ENCODE results near the gene ELOB. TPM values are rescaled to one million over a fixed set of nuclear protein-coding genes. Genes with fewer than 3 reads are reported as not detected.

The ELOB gene
- total RNA-seq, 1 experiment from 2014 or later: 175 TPM

- intact Hi-C loops (cut with micrococcal nuclease; ENCODE audit: unreplicated experiment): loop anchor here (1.0 to 5.0 kb wide), 2 partner anchors 31 to 105 kb away; partner anchors contain the start of gene PRSS22
- H3K4me3 ChIP-seq (ENCODE audit: low read depth, low read length): peak within 1 kb of the TSS; percentile 75
- ChIA-PET POLR2A (interaction anchor here (0.6 to 2.4 kb wide), 10 partner anchors 13 to 744 kb away, joined by 3 to 13 read pairs (median 6); partner anchors contain the start of genes ELOB, FLYWCH2 and KCTD5), CTCF (interaction anchor here (0.7 kb wide), 2 partner anchors 10 to 731 kb away, joined by 4 to 9 read pairs; no protein-coding TSS in a partner anchor)
- peaks cover under 1% of the 10 kb centered on the region for H3K36me3 ChIP-seq (ENCODE audit: control insufficient read depth, insufficient read depth, low read length)
- H3K36me3 Mint-ChIP-seq (ENCODE audit: insufficient read depth, unreplicated experiment): peaks cover 64% of the 10 kb centered on the region
- DNase-seq: peak; percentile 93 to 95
- peak within 1 kb of the TSS; percentile 97 for H3K27ac Mint-ChIP-seq (ENCODE audit: unreplicated experiment)
- no TSS peak for BruUV-seq (replicated peaks)
- TF ChIP-seq CTCF (IDR thresholded peaks at IDR 0.05; ENCODE audit: insufficient read depth in 1 of 2, low read depth in 1 of 2, low read length in 1 of 2, severe bottlenecking in 1 of 2, unreplicated experiment in 1 of 2): no peak
- H3K9me3 ChIP-seq: no peaks in the 10 kb centered on the region
- peak within 1 kb of the TSS; percentile 78 for H3K4me3 Mint-ChIP-seq (ENCODE audit: unreplicated experiment)
- no peaks in the 10 kb centered on the region for H3K9me3 Mint-ChIP-seq (ENCODE audit: unreplicated experiment)
- H3K4me1 ChIP-seq: peaks cover 8% of the 10 kb centered on the region; the same call in 1 of the 2 replicates
- no peaks in the 10 kb centered on the region for H3K27me3 Mint-ChIP-seq (ENCODE audit: insufficient read depth, unreplicated experiment)
- H3K27me3 ChIP-seq (replicated peaks; ENCODE audit: control insufficient read depth, insufficient read depth, low read length): no peaks in the 10 kb centered on the region
- H3K4me1 Mint-ChIP-seq (ENCODE audit: low read depth, unreplicated experiment): peaks cover 31% of the 10 kb centered on the region
These were observed 24.8 kb downstream of the ELOB start, which contains the start of gene SRRM2 for GRCh38 chr16:2752035-2752849. Gene SRRM2, plus strand, starts transcription at chr16:2752638. Its CDS starts 3,727 bp downstream, at chr16:2756365.

GRCh38 chr16:2751577-2752034 lies 25.5 kb downstream of the ELOB start:
- Mint-ChIP-seq H3K27me3 (ENCODE audit: insufficient read depth, unreplicated experiment) (no peaks in the 10 kb centered on the region), H3K36me3 (ENCODE audit: insufficient read depth, unreplicated experiment) (peaks cover 57% of the 10 kb centered on the region), H3K4me1 (ENCODE audit: low read depth, unreplicated experiment) (peaks cover 26% of the 10 kb centered on the region), H3K9me3 (ENCODE audit: unreplicated experiment) (no peaks in the 10 kb centered on the region), H3K27ac (ENCODE audit: unreplicated experiment) (peak overlapping the region; percentile 97), H3K4me3 (ENCODE audit: unreplicated experiment) (peak overlapping the region; percentile 78)
- BruUV-seq (replicated peaks): TSS peak; percentile 86
- intact Hi-C loops (cut with micrococcal nuclease; ENCODE audit: unreplicated experiment): loop anchor here (1.0 to 5.0 kb wide), 2 partner anchors 30 to 106 kb away; partner anchors contain the start of gene PRSS22
- TF ChIP-seq CTCF (IDR thresholded peaks at IDR 0.05; ENCODE audit: insufficient read depth in 1 of 2, low read depth in 1 of 2, low read length in 1 of 2, severe bottlenecking in 1 of 2, unreplicated experiment in 1 of 2): no peak
- ChIA-PET CTCF (no interaction called here), POLR2A (interaction anchor here (1.2 to 2.4 kb wide), 6 partner anchors 13 to 69 kb away, joined by 3 to 13 read pairs (median 6); partner anchors contain the start of genes ELOB and KCTD5)
- DNase-seq: peak; percentile 87 to 88
- Histone ChIP-seq H3K27me3 (replicated peaks; ENCODE audit: control insufficient read depth, insufficient read depth, low read length) (no peaks in the 10 kb centered on the region), H3K4me3 (ENCODE audit: low read depth, low read length) (peak overlapping the region; percentile 75), H3K9me3 (no peaks in the 10 kb centered on the region), H3K4me1 (peaks cover 8% of the 10 kb centered on the region; the same call in 1 of the 2 replicates), H3K36me3 (ENCODE audit: control insufficient read depth, insufficient read depth, low read length) (no peaks in the 10 kb centered on the region; the same call in 1 of the 2 replicates)

GRCh38 chr16:2749936-2750335 lies 27.1 kb downstream of the ELOB start:
- H3K4me1 ChIP-seq: peaks cover 7% of the 10 kb centered on the region; the same call in 1 of the 2 replicates
- no peaks in the 10 kb centered on the region for H3K27me3 ChIP-seq (replicated peaks; ENCODE audit: control insufficient read depth, insufficient read depth, low read length)
- ChIA-PET POLR2A (no interaction called here), CTCF (no interaction called here)
- Mint-ChIP-seq H3K27me3 (ENCODE audit: insufficient read depth, unreplicated experiment) (no peaks in the 10 kb centered on the region), H3K4me3 (ENCODE audit: unreplicated experiment) (peak overlapping the region; percentile 78), H3K27ac (ENCODE audit: unreplicated experiment) (peak overlapping the region; percentile 67), H3K9me3 (ENCODE audit: unreplicated experiment) (no peaks in the 10 kb centered on the region), H3K36me3 (ENCODE audit: insufficient read depth, unreplicated experiment) (peaks cover 40% of the 10 kb centered on the region), H3K4me1 (ENCODE audit: low read depth, unreplicated experiment) (peaks cover 11% of the 10 kb centered on the region)
- no peaks in the 10 kb centered on the region; the same call in 1 of the 2 replicates for H3K36me3 ChIP-seq (ENCODE audit: control insufficient read depth, insufficient read depth, low read length)
- intact Hi-C loops (cut with micrococcal nuclease; ENCODE audit: unreplicated experiment): loop anchor here (5.0 kb wide), 1 partner anchor 107 kb away; the partner anchor contains the start of gene PRSS22
- DNase-seq: no peak
- no peak overlapping the region for H3K4me3 ChIP-seq (ENCODE audit: low read depth, low read length)
- no peak for TF ChIP-seq CTCF (IDR thresholded peaks at IDR 0.05; ENCODE audit: insufficient read depth in 1 of 2, low read depth in 1 of 2, low read length in 1 of 2, severe bottlenecking in 1 of 2, unreplicated experiment in 1 of 2)
- no peaks in the 10 kb centered on the region for H3K9me3 ChIP-seq
- BruUV-seq (replicated peaks): no TSS peak
